Measurements from ENCODE around the gene PUS3. TPM values are rescaled to one million over a fixed set of nuclear protein-coding genes. Genes with fewer than 3 reads are reported as not detected.

Gene PUS3
- total RNA-seq, 1 donor from 2014 or later = 9.7 TPM

- Mint-ChIP-seq H3K36me3 (no peaks in the 10 kb centered on the region), H3K4me1 (peaks cover 18% of the 10 kb centered on the region), H3K27me3 (ENCODE audit: low read depth) (peaks cover 2% of the 10 kb centered on the region), H3K4me3 (no peak within 1 kb of the TSS), H3K9me3 (no peaks in the 10 kb centered on the region), H3K27ac (no peak within 1 kb of the TSS)
- TF ChIP-seq CTCF (IDR thresholded peaks at IDR 0.05; ENCODE audit: unreplicated experiment) = no peak
- no peak for DNase-seq (ENCODE audit: low spot score in 2 of 2, unreplicated experiment in 2 of 2)
These were observed 43.0 kb upstream of the PUS3 start, which contains the start of gene VSIG10L2 for GRCh38 chr11:125945797-125946520. TSS of gene VSIG10L2 (plus strand) at chr11:125946044. CDS start at chr11:125946056, 12 bp downstream.

GRCh38 chr11:125945011-125945796 lies 42.2 kb upstream of the PUS3 start:
- Mint-ChIP-seq H3K27ac (no peak overlapping the region), H3K27me3 (ENCODE audit: low read depth) (peaks cover 2% of the 10 kb centered on the region), H3K4me3 (no peak overlapping the region), H3K9me3 (no peaks in the 10 kb centered on the region), H3K4me1 (peaks cover 16% of the 10 kb centered on the region), H3K36me3 (no peaks in the 10 kb centered on the region)
- TF ChIP-seq CTCF (IDR thresholded peaks at IDR 0.05; ENCODE audit: unreplicated experiment) = no peak
- no peak for DNase-seq (ENCODE audit: low spot score in 2 of 2, unreplicated experiment in 2 of 2)

GRCh38 chr11:125944350-125945010 lies 41.5 kb upstream of the PUS3 start:
- DNase-seq (ENCODE audit: low spot score in 2 of 2, unreplicated experiment in 2 of 2) = no peak
- no peak for TF ChIP-seq CTCF (IDR thresholded peaks at IDR 0.05; ENCODE audit: unreplicated experiment)
- H3K4me1 Mint-ChIP-seq = peaks cover 14% of the 10 kb centered on the region
- no peak overlapping the region for H3K4me3 Mint-ChIP-seq
- H3K36me3 Mint-ChIP-seq = no peaks in the 10 kb centered on the region
- H3K9me3 Mint-ChIP-seq = no peaks in the 10 kb centered on the region
- H3K27me3 Mint-ChIP-seq (ENCODE audit: low read depth) = peaks cover 2% of the 10 kb centered on the region
- no peak overlapping the region for H3K27ac Mint-ChIP-seq

- peaks cover 2% of the 10 kb centered on the region for H3K27me3 Mint-ChIP-seq (ENCODE audit: low read depth)
- H3K27ac Mint-ChIP-seq = no peak overlapping the region
- no peak for DNase-seq (ENCODE audit: low spot score in 2 of 2, unreplicated experiment in 2 of 2)
- peaks cover 18% of the 10 kb centered on the region for H3K4me1 Mint-ChIP-seq
- no peaks in the 10 kb centered on the region for H3K9me3 Mint-ChIP-seq
- H3K36me3 Mint-ChIP-seq = no peaks in the 10 kb centered on the region
- no peak for TF ChIP-seq CTCF (IDR thresholded peaks at IDR 0.05; ENCODE audit: unreplicated experiment)
- H3K4me3 Mint-ChIP-seq = no peak overlapping the region
These were observed 40.8 kb upstream of the PUS3 start for GRCh38 chr11:125943661-125944349.

- Mint-ChIP-seq H3K9me3 (no peaks in the 10 kb centered on the region), H3K4me3 (no peak overlapping the region), H3K4me1 (peaks cover 26% of the 10 kb centered on the region), H3K36me3 (no peaks in the 10 kb centered on the region), H3K27ac (no peak overlapping the region), H3K27me3 (ENCODE audit: low read depth) (peaks cover 2% of the 10 kb centered on the region)
- no peak for DNase-seq (ENCODE audit: low spot score in 2 of 2, unreplicated experiment in 2 of 2)
- no peak for TF ChIP-seq CTCF (IDR thresholded peaks at IDR 0.05; ENCODE audit: unreplicated experiment)
These were observed 39.9 kb upstream of the PUS3 start for GRCh38 chr11:125942771-125943428.

Measured in mesothelial cell of epicardium (in vitro differentiated cells).